Measurements from ENCODE around the gene ADAMTSL1. TPM values are rescaled to one million over a fixed set of nuclear protein-coding genes. Genes with fewer than 3 reads are reported as not detected.

ADAMTSL1 gene
- total and polyA plus RNA-seq, 9 of the 15 experiments (the other 6 are each of a cell fraction or from before 2014, with no cell fraction given) = 0.01 TPM; not detected in 8

GRCh38 chr9:18673179-18673578 is 199.2 kb downstream of the ADAMTSL1 start:
- H4K20me1 ChIP-seq (replicated peaks; ENCODE audit: control insufficient read depth, insufficient read depth, low read length) = no peaks in the 10 kb centered on the region
- no peaks in the 10 kb centered on the region for H3K4me1 ChIP-seq (replicated peaks in 1 of 2; ENCODE audit: control insufficient read depth in 2 of 2, insufficient read depth in 2 of 2, low read length in 2 of 2)
- intact Hi-C loops (cut with micrococcal nuclease) (no loop called here), in situ Hi-C loops (cut with MboI) (no loop called here)
- no peak overlapping the region for H3K4me2 ChIP-seq (ENCODE audit: insufficient read depth, low read length)
- no TSS peak for BruUV-seq (replicated peaks)
- ChIA-PET POLR2A (interaction anchor here (0.5 kb wide), 1 partner anchor 548 kb away, joined by 3 read pairs; no protein-coding TSS in a partner anchor), CTCF (ENCODE audit: low intra/inter-chr PET ratio) (no interaction called here)
- ATAC-seq (no peak), DNase-seq (ENCODE audit: extremely low read depth in 1 of 4, low spot score in 3 of 4) (no peak), FAIRE-seq (no peak)
- H3K9me1 ChIP-seq (ENCODE audit: control insufficient read depth, insufficient read depth, low read length) = no peaks in the 10 kb centered on the region
- H2AFZ ChIP-seq (ENCODE audit: low read depth, low read length) = no peak overlapping the region
- TF ChIP-seq SIX5 (IDR thresholded peaks at IDR 0.05; ENCODE audit: borderline replicate concordance in 1 of 2, insufficient read depth in 1 of 2, low read depth in 1 of 2, low read length in 2 of 2) (no peak), MAZ (CRISPR knock-in tag; conservative IDR thresholded peaks at IDR 0.05 in 1 of 2, IDR thresholded peaks at IDR 0.05 in 1 of 2) (no peak), ATF4 (CRISPR knock-in tag; IDR thresholded peaks at IDR 0.05) (no peak), ZNF263 (CRISPR knock-in tag; IDR thresholded peaks at IDR 0.05; ENCODE audit: borderline replicate concordance) (no peak)
- no peak overlapping the region for H3K9ac ChIP-seq (ENCODE audit: insufficient read depth in 1 of 2, low read depth in 2 of 2, low read length in 2 of 2)
- no peaks in the 10 kb centered on the region for H3K27me3 ChIP-seq (ENCODE audit: control insufficient read depth in 2 of 2, insufficient read depth in 2 of 2, low read length in 2 of 2)
- no peaks in the 10 kb centered on the region for H3K79me2 ChIP-seq (ENCODE audit: control insufficient read depth, insufficient read depth, low read length)
- 3% methylated on average over 4 of the region's 4 CpGs for WGBS (ENCODE audit: insufficient coverage, low coverage, missing lambda C conversion rate)
- no peaks in the 10 kb centered on the region for H3K36me3 ChIP-seq (ENCODE audit: control insufficient read depth, insufficient read depth, low read length)
- no peak overlapping the region for H3K4me3 ChIP-seq
- no peak overlapping the region for H3K27ac ChIP-seq (ENCODE audit: extremely low read depth, low read depth, low read length)
- no peaks in the 10 kb centered on the region for H3K9me3 ChIP-seq (replicated peaks; ENCODE audit: control insufficient read depth, insufficient read depth, low read depth, low read length)

GRCh38 chr9:18675332-18675731 is 201.4 kb downstream of the ADAMTSL1 start:
- H3K4me3 ChIP-seq = no peak overlapping the region
- H3K27me3 ChIP-seq (ENCODE audit: control insufficient read depth in 2 of 2, insufficient read depth in 2 of 2, low read length in 2 of 2) = no peaks in the 10 kb centered on the region
- intact Hi-C loops (cut with micrococcal nuclease) = no loop called here
- POLR2A ChIA-PET = no interaction called here
- 0% methylated on average over 1 of the region's 1 CpG for WGBS (ENCODE audit: insufficient coverage, low coverage, missing lambda C conversion rate)
- no peaks in the 10 kb centered on the region for H3K9me1 ChIP-seq (ENCODE audit: control insufficient read depth, insufficient read depth, low read length)
- H3K27ac ChIP-seq (ENCODE audit: extremely low read depth, low read depth, low read length) = no peak overlapping the region
- CTCF ChIA-PET (ENCODE audit: low intra/inter-chr PET ratio) = no interaction called here
- DNase-seq (ENCODE audit: extremely low read depth in 1 of 4, low spot score in 3 of 4) = no peak
- H3K79me2 ChIP-seq (ENCODE audit: control insufficient read depth, insufficient read depth, low read length) = no peaks in the 10 kb centered on the region
- no peaks in the 10 kb centered on the region for H3K9me3 ChIP-seq (replicated peaks; ENCODE audit: control insufficient read depth, insufficient read depth, low read depth, low read length)
- ATAC-seq = no peak
- in situ Hi-C loops (cut with MboI) = no loop called here
- H3K4me2 ChIP-seq (ENCODE audit: insufficient read depth, low read length) = no peak overlapping the region
- H3K9ac ChIP-seq (ENCODE audit: insufficient read depth in 1 of 2, low read depth in 2 of 2, low read length in 2 of 2) = no peak overlapping the region
- no TSS peak for BruUV-seq (replicated peaks)
- no peaks in the 10 kb centered on the region for H3K36me3 ChIP-seq (ENCODE audit: control insufficient read depth, insufficient read depth, low read length)
- no peaks in the 10 kb centered on the region for H3K4me1 ChIP-seq (replicated peaks in 1 of 2; ENCODE audit: control insufficient read depth in 2 of 2, insufficient read depth in 2 of 2, low read length in 2 of 2)
- H2AFZ ChIP-seq (ENCODE audit: low read depth, low read length) = no peak overlapping the region
- FAIRE-seq = no peak
- H4K20me1 ChIP-seq (replicated peaks; ENCODE audit: control insufficient read depth, insufficient read depth, low read length) = no peaks in the 10 kb centered on the region
- TF ChIP-seq ZNF75A (CRISPR knock-in tag; IDR thresholded peaks at IDR 0.05) (no peak), RFX7 (CRISPR knock-in tag; IDR thresholded peaks at IDR 0.05) (no peak), CBX2 (IDR thresholded peaks at IDR 0.05; ENCODE audit: insufficient read depth, low read length, poor library complexity, severe bottlenecking) (no peak), MAX (CRISPR knock-in tag; IDR thresholded peaks at IDR 0.05) (no peak), CAMTA2 (CRISPR knock-in tag; conservative IDR thresholded peaks at IDR 0.05) (no peak), ZBTB2 (IDR thresholded peaks at IDR 0.05) (no peak), RBM34 (IDR thresholded peaks at IDR 0.05; ENCODE audit: borderline replicate concordance, insufficient read depth, low read length) (no peak), FOXJ3 (CRISPR knock-in tag; IDR thresholded peaks at IDR 0.05) (no peak), ZNF778 (CRISPR knock-in tag; IDR thresholded peaks at IDR 0.05) (no peak)

Data from K562 (cell line).